Epithelial cell of proximal tubule (primary cell): ENCODE measurements around the gene SLC26A8. TPM values are rescaled to one million over a fixed set of nuclear protein-coding genes. Genes with fewer than 3 reads are reported as not detected.
"Not testable (repeated sequence)": the region's sequence is repeated elsewhere in the genome, so short reads cannot be mapped to it uniquely, and the experiment has no call there.

Experiments
- DNase-seq: peaks from one replicate; pipeline ENCODE4 v3.0.0-alpha.2; 2011; ENCODE audit warnings: low read depth
- H3K4me3 ChIP-seq: 2 replicates; pipeline ENCODE4 v1.5.1; 2011; ENCODE audit warnings: low read depth, mild to moderate bottlenecking, low read length
- total RNA-seq: library from RNA; depleted of rRNA; stranded (reverse); fragments of >200 nt; gene quantifications from 2 replicates; pipeline ENCODE4 v1.2.3, GENCODE V29; 2015
- TF ChIP-seq, protein P1 (sequence below): conservative IDR thresholded peaks from 2 replicates; pipeline ENCODE4 v1.5.1; 2012; ENCODE audit warnings: low read depth, mild to moderate bottlenecking, low read length

SLC26A8 gene
- total RNA-seq, 1 donor from 2014 or later = not detected

GRCh38 chr6:35936681-35937359 is 87.6 kb downstream of the SLC26A8 start:
- DNase-seq = no peak
- TF ChIP-seq, protein P1, sequence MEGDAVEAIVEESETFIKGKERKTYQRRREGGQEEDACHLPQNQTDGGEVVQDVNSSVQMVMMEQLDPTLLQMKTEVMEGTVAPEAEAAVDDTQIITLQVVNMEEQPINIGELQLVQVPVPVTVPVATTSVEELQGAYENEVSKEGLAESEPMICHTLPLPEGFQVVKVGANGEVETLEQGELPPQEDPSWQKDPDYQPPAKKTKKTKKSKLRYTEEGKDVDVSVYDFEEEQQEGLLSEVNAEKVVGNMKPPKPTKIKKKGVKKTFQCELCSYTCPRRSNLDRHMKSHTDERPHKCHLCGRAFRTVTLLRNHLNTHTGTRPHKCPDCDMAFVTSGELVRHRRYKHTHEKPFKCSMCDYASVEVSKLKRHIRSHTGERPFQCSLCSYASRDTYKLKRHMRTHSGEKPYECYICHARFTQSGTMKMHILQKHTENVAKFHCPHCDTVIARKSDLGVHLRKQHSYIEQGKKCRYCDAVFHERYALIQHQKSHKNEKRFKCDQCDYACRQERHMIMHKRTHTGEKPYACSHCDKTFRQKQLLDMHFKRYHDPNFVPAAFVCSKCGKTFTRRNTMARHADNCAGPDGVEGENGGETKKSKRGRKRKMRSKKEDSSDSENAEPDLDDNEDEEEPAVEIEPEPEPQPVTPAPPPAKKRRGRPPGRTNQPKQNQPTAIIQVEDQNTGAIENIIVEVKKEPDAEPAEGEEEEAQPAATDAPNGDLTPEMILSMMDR = no peak
- H3K4me3 ChIP-seq = no peak overlapping the region

DNA sequence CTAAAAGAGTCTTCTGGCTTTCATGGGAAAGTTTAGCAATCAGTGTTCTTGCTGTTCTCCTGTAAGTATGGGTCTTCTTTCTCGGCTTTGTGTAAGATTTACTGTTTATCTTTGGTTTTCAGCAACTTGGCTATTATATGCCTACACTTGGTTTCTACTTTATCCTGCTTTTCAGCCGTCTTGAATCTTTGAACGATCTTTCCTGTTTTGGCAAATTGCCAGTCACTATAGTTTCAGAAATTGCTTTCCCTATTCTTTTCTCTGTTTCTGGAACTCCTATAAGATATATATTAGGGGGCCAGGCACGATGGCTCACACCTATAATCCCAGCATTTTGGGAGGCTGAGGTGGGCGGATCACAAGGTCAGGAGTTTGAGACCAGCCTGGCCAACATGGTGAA is 89.0 kb downstream of the SLC26A8 start:
- no peak overlapping the region for H3K4me3 ChIP-seq
- TF ChIP-seq, protein P1 = no peak
- no peak for DNase-seq

- no peak overlapping the region for H3K4me3 ChIP-seq
- TF ChIP-seq, protein P1 = no peak
- DNase-seq = no peak
These were observed 90.6 kb downstream of the SLC26A8 start for GRCh38 chr6:35933844-35934243.

- DNase-seq, H3K4me3 ChIP-seq: not testable (repeated sequence)
These were observed 92.6 kb downstream of the SLC26A8 start for GRCh38 chr6:35931873-35932272.

GRCh38 chr6:35931120-35931561 is 93.3 kb downstream of the SLC26A8 start:
- TF ChIP-seq, protein P1 = no peak
- DNase-seq = no peak
- no peak overlapping the region for H3K4me3 ChIP-seq

DNA sequence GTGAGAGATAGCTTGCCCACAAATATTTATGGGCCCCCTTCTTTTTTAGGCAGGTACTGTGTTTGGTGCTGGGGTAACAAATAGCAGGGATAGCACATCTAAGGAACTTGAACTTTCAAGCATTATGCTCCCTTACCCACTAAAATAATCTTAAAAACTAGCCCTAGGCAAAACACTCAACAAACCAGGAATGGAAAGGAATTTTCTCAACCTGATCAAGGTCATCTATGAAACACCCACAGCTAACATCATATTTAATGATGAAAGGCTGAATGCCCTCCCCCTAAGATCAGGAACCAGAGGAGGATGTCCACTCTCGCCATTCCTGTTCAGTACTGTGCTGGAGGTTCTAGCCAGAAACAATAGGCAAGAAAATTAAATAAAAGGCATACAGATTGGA is 94.8 kb downstream of the SLC26A8 start:
- DNase-seq = no peak
- TF ChIP-seq, protein P1 = no peak
- no peak overlapping the region for H3K4me3 ChIP-seq

GRCh38 chr6:35926509-35927215 is 97.8 kb downstream of the SLC26A8 start:
- DNase-seq = no peak
- TF ChIP-seq, protein P1 = no peak

More at GRCh38 chr6:35926509-35927215, 97.8 kb downstream of the SLC26A8 start:
- no peak overlapping the region for H3K4me3 ChIP-seq
